GDM1 (cell line): Measurements from ENCODE around the gene GTF2I.
A peak's percentile ranks its signal among the peaks of the same experiment; 100 is the strongest.
"Not testable (repeated sequence)": the region's sequence is repeated elsewhere in the genome, so short reads cannot be mapped to it uniquely, and the experiment has no call there.

Source experiments
- DNase-seq: peaks from one replicate; lab custom pipeline; 2025; lab: John Stamatoyannopoulos, UW

The GTF2I gene

DNA sequence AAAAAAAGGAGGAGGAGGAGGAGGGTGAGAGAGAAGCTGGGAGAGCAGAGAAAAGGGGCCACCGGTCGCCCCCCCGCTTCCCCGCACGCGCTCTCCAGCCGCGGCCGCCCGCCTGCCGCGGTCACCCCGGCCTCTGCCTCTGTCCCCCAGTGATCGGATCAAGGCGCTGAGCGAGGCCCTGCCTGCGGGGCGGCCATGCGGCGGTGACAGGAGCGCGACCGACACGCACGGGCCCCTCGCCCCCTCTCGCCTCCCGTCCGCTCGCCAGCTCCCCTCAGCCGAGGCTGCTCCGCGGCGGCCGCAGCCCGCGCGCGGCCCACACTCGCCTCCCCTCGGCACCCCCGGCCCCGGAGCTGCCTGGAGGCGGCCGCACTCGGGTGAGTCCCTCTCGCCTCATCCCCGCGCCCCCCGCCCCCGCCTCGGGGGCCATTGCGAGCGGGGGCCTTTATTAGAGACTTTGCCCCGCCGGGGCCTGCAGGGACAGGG, at the start of gene GTF2I:
Gene GTF2I (plus strand): TSS at position 27 of the 486 bp plus-strand sequence. CDS start 31,411 bp downstream, outside the sequence.
- DNase-seq: no peak

- DNase-seq: peak; percentile 9
Observed at GRCh38 chr7:74612015-74612829, 45.3 kb upstream of the GTF2I start.

GRCh38 chr7:74615933-74616780, 41.4 kb upstream of the GTF2I start:
- DNase-seq: no peak

DNA sequence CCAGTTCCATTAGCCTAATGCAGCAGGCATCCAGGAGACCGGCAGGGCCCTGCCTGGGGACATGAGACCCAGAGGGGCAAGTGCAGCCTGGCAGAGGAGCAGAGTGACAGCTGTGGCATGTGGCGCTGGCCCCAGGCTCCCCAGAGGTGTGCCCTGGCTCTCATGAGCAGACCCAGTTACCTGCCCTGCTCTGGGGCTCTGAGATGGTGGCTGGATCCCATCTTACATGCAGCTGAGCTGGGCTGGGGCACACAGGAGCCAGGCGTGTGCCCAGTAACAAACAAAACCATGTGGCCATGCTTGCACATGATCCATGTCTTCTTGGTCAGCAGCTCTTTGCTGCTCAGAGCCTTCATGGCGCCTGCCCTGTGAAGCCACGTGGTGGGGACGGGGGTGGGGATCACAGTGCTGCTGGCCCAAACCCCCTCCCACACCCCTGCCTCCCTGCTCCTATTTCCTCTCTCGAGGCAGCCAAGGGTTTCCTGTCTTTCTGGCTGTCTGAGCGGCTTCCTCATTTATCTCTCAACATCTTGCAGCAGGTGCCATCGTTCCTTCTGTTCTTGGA, 40.3 kb upstream of the GTF2I start:
- DNase-seq: peak; percentile 87

- DNase-seq: no peak
Observed at GRCh38 chr7:74619235-74619860, 38.2 kb upstream of the GTF2I start.

- no peak for DNase-seq
Observed at GRCh38 chr7:74622228-74622749, 35.2 kb upstream of the GTF2I start.

DNA sequence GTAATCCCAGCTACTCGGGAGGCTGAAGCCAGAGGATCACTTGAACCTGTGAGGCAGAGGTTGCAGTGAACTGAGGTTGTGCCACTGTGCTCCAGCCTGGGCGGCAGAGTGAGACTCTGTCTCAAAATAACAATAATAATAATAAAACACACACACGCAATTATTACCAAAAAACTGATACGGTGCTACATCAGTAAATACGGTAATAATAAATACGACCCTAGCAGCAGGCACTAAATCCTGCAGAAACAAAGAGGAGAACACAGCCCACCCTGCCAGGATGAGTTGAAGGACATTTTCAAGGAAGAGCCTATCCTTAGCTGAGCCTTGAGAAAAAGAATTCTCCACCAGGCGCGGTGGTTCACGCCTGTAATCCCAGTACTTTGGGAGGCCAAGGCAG, 34.4 kb upstream of the GTF2I start:
- DNase-seq: no peak

GRCh38 chr7:74625446-74625845, 32.1 kb upstream of the GTF2I start:
- DNase-seq: no peak

- no peak for DNase-seq
Observed at GRCh38 chr7:74627661-74628411, 29.7 kb upstream of the GTF2I start.

GRCh38 chr7:74632505-74632904, 25.0 kb upstream of the GTF2I start:
- DNase-seq: no peak

DNA sequence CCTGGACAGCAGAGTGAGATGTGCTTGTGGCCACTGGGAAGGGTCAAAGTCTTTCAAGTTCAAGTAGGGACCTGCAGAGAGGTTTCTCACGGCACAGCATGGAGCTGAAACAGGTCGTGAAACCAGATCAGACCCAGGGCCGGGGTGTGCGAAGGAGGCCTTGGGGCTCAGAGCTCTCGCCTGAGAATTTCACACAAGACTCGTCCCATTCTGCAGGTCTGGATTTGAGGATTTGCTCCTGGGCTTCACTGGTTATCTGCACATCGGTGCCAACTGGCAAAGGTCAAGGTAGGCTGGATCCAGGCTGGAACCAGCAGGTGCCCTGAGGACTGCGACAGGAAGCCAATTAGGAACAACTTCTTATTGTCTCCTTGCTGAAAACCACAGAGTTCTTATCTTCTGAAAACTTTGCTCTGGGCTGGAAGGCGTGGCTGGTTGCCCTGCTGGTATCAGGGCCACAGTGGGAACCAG, 24.0 kb upstream of the GTF2I start:
- DNase-seq: no peak

DNA sequence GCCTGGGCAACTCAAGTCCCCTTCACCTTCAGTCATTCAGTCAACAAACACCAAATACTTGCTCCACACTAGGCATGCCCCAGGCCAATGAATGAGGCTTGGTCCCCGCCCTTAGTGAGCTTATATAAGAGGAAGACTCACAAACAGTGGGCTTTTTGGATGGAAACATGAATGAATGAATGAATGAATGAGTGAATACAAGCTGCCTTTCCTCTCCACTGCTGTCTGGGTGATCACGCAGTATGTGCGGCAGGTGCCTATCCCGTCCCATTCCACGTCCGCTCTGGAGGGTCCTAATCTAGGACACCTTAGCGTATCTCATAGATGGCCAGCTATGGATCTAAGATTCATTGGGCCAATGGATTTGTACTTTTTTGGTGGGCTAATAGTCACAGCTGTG, 19.8 kb upstream of the GTF2I start:
- DNase-seq: no peak

DNA sequence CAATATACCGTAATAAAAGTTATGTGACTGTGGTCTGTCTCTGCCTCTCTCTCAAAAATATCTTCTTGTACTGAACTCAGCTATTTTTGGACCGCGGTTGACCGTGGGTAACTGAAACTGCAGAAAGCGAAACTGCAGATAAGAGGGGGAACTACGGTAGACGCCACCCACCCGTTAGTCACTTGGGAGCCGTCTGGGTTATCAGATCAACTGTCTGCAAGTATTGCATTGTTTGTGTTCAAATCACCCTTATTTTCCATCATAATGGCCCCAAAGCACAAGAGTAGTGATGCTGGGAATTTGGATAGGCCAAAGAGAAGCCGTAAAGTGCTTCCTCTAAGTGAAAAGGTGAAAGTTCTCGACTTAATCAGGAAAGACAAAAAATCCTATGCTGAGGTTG, 7.5 kb upstream of the GTF2I start:
- DNase-seq: peak; percentile 61

DNA sequence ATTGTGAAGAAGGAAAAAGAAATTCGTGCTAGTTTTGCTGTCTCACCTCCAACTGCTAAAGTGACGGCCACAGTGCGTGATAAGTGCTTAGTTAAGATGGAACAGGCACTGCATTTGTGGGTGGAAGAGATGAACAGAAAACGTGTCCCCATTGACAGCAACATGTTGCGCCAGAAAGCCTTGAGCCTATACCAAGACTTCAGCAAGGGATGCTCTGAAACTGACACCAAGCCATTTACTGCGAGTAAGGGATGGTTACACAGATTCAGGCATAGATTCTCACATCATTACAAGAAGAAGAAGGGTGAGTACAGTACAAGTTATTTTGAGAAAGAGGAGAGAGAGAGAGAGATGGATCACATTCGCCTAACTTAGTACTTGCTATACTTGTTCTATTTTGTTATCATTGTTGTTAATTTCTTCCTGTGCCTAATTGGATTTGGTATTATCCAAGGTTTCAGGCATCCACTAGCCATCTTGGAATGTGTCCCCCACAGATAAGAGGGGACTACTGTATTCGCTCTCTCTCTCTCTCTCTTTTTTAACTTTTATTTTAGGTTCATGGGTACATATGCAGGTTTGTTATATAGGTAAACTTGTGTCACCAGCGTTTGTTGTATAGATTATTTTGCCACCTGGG, 6.9 kb upstream of the GTF2I start:
- DNase-seq: not testable (repeated sequence)

DNA sequence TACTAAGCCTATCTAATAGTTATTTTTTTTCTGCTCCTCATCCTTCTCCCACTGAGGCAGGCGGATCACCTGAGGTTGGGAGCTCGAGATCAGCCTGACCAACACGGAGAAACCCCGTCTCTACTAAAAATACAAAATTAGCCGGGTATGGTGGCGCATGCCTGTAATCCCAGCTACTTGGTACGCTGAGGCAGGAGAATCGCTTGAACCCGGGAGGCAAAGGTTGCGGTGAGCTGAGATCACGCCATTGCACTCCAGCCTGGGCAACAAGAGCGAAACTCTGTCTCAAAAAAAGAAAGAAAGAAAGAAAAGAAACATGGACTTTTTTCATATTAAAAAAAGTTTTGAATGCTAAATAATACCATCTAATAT, 6.4 kb upstream of the GTF2I start:
- not testable (repeated sequence) for DNase-seq

GRCh38 chr7:74653686-74654181, 3.8 kb upstream of the GTF2I start:
- DNase-seq: no peak

DNA sequence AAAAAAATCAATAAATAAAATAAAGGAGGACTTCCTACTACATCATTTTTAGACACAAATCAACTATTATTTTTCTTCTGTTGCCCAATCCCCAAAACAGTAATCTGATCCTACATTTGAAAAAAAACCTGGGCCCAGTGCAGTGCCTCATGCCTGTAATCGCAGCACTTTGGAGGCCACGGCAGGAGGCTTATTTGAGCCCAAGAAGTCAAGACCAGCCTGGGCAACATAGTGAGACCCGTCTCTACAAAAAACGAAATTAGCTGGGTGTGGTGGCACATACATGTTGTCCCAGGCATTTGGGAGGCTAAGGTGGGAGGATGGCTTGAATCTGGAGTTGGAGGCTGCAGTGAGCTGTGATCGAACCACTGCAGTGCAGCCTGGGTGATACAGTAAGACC, 2.7 kb upstream of the GTF2I start:
- DNase-seq: no peak

DNA sequence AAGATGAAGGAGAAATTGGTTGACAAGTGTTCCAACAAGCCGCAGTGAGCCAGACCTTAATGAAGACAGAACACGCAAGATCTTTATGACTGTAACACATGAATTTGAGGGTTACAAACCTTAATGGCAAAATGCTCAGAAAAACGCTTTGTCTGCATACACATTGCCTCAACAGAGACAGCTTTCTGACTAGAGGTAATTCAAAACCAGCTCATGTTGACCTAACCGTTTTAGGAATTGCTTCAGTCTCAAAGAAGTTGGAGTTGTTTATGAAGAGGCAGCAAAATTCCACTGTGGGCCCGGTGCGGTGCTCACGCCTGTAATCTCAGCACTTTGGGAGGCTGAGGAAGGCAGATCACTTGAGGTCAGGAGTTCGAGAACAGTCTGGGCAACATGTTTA, 2.2 kb upstream of the GTF2I start:
- no peak for DNase-seq

DNA sequence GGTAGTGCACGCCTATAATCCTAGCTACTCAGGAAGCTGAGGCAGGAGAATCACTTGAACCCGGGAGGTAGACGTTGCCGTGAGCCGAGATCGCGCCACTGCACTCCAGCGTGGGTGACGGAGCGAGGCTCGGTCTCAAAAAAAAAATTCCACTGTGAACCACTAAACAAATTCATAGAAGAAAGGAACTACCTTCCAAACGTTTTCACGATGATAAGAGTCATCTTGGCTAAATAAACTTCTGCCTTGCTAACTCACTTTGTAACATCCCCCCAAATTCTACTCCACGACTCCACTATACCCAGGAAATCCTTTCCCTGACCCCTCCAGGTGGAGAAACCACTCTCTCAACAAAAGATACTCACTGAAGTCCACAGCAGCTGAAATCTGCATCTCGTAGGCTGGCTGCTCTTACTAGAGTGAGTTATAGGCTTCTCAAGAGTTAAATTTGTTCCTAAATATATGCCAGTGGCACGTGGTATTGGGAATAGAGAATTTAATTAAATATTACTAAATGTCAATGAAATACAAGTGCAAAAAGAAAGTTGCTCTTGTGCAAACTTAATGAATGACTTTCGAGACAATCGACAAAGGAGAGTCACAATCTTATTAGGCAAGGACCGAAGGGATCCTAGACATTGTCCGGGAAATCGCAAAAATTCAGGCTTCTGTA, 1.6 kb upstream of the GTF2I start:
- DNase-seq: no peak

- DNase-seq: peak; percentile 20
Observed at GRCh38 chr7:74656441-74656836, 1.1 kb upstream of the GTF2I start.
